GM21423 (cell line): ENCODE measurements around the gene SEPTIN2.
"Not testable (repeated sequence)": the region's sequence is repeated elsewhere in the genome, so short reads cannot be mapped to it uniquely, and the experiment has no call there.

Experiments used
- ATAC-seq: cut with Tn5 transposase; IDR thresholded peaks from one replicate; pipeline ENCODE4 v1.9.1; 2021; ENCODE audit warnings: mild to moderate bottlenecking, moderate library complexity; ENCODE audit not compliant: unreplicated experiment

Gene SEPTIN2

GRCh38 chr2:241349941-241350340 lies 34.2 kb downstream of the SEPTIN2 start:
- no peak for ATAC-seq

- ATAC-seq = no peak
Measured at GRCh38 chr2:241350530-241350877, 34.8 kb downstream of the SEPTIN2 start.

GRCh38 chr2:241350878-241351639 lies 35.3 kb downstream of the SEPTIN2 start:
- ATAC-seq = no peak

- ATAC-seq = no peak
Measured at GRCh38 chr2:241351640-241352031, 35.9 kb downstream of the SEPTIN2 start.

- ATAC-seq = no peak
Measured at GRCh38 chr2:241352227-241352626, 36.5 kb downstream of the SEPTIN2 start.

- no peak for ATAC-seq
Measured at GRCh38 chr2:241354668-241355658, 39.2 kb downstream of the SEPTIN2 start.

GRCh38 chr2:241355983-241356870 lies 40.5 kb downstream of the SEPTIN2 start, which contains the start of gene FARP2:
TSS of gene FARP2 (plus strand) at chr2:241356285. CDS start at chr2:241373108, 16,823 bp downstream.
- peak; percentile 82 for ATAC-seq

GRCh38 chr2:241356871-241357260 lies 41.1 kb downstream of the SEPTIN2 start:
- ATAC-seq = no peak

- no peak for ATAC-seq
Measured at GRCh38 chr2:241357531-241357930, 41.8 kb downstream of the SEPTIN2 start.

- ATAC-seq = peak; percentile 26
Measured at GRCh38 chr2:241358470-241358869, 42.7 kb downstream of the SEPTIN2 start.

GRCh38 chr2:241359481-241360045 lies 43.8 kb downstream of the SEPTIN2 start:
- ATAC-seq = no peak

GRCh38 chr2:241363426-241363825 lies 47.7 kb downstream of the SEPTIN2 start:
- ATAC-seq = no peak

- ATAC-seq = no peak
Measured at GRCh38 chr2:241364781-241365180, 49.1 kb downstream of the SEPTIN2 start.

GRCh38 chr2:241366678-241367077 lies 51.0 kb downstream of the SEPTIN2 start:
- ATAC-seq = no peak

- no peak for ATAC-seq
Measured at GRCh38 chr2:241368643-241369042, 52.9 kb downstream of the SEPTIN2 start.

GRCh38 chr2:241372361-241372992 lies 56.8 kb downstream of the SEPTIN2 start:
- ATAC-seq = no peak

GRCh38 chr2:241373446-241373845 lies 57.7 kb downstream of the SEPTIN2 start:
- ATAC-seq = no peak

GRCh38 chr2:241373906-241374305 lies 58.2 kb downstream of the SEPTIN2 start:
- ATAC-seq = not testable (repeated sequence)

- no peak for ATAC-seq
Measured at GRCh38 chr2:241375300-241375699, 59.6 kb downstream of the SEPTIN2 start.

- ATAC-seq = no peak
Measured at GRCh38 chr2:241376808-241377207, 61.1 kb downstream of the SEPTIN2 start.
